Neutrophil (primary cell): ENCODE results near the gene SORCS2.

Experiments used
- H3K27ac ChIP-seq: fragments of 200-600 bp; sonication (generic); 2 replicates; pipeline ENCODE4 v1.5.1; 2016; ENCODE audit warnings: mild to moderate bottlenecking, moderate library complexity
- H3K27me3 ChIP-seq: fragments of 200-600 bp; sonication (generic); 2 replicates; pipeline ENCODE4 v1.6.0; 2016; ENCODE audit warnings: mild to moderate bottlenecking
- H3K36me3 ChIP-seq: fragments of 200-600 bp; sonication (generic); 2 replicates; pipeline ENCODE4 v1.5.1; 2017
- H3K4me1 ChIP-seq, 2 experiments: fragments of 200-600 bp in 1 of 2; sonication (generic) in 1 of 2; 1 replicate in 1 of 2; 2 replicates in 1 of 2; pipeline versions ENCODE4 v1.5.1 to v1.6.1; 2013 to 2016; ENCODE audit warnings: low read depth in 1 of 2, low read length in 1 of 2, mild to moderate bottlenecking in 1 of 2, moderate library complexity in 1 of 2; ENCODE audit not compliant: control insufficient read depth in 1 of 2, insufficient read depth in 1 of 2
- H3K4me3 ChIP-seq, 2 experiments: fragments of 200-600 bp in 1 of 2; sonication (generic) in 1 of 2; 1 replicate in 1 of 2; 2 replicates in 1 of 2; pipeline ENCODE4 v1.5.1; 2013 to 2016; ENCODE audit warnings: low read depth in 1 of 2, low read length in 1 of 2, mild to moderate bottlenecking in 1 of 2, moderate library complexity in 1 of 2
- H3K9me3 ChIP-seq: fragments of 200-600 bp; sonication (generic); 2 replicates; pipeline ENCODE4 v1.5.1; 2016
- TF ChIP-seq, protein P1 (sequence below): fragments of 200-600 bp; sonication (generic); IDR thresholded peaks from 2 replicates; pipeline ENCODE4 v1.5.1; 2016; ENCODE audit warnings: antibody characterized with exemption

Gene SORCS2

GRCh38 chr4:7522452-7523220 is 330.3 kb downstream of the SORCS2 start:
- no peak overlapping the region for H3K27ac ChIP-seq
- peaks cover 84% of the 10 kb centered on the region for H3K27me3 ChIP-seq
- H3K9me3 ChIP-seq: no peaks in the 10 kb centered on the region
- TF ChIP-seq, protein P1, sequence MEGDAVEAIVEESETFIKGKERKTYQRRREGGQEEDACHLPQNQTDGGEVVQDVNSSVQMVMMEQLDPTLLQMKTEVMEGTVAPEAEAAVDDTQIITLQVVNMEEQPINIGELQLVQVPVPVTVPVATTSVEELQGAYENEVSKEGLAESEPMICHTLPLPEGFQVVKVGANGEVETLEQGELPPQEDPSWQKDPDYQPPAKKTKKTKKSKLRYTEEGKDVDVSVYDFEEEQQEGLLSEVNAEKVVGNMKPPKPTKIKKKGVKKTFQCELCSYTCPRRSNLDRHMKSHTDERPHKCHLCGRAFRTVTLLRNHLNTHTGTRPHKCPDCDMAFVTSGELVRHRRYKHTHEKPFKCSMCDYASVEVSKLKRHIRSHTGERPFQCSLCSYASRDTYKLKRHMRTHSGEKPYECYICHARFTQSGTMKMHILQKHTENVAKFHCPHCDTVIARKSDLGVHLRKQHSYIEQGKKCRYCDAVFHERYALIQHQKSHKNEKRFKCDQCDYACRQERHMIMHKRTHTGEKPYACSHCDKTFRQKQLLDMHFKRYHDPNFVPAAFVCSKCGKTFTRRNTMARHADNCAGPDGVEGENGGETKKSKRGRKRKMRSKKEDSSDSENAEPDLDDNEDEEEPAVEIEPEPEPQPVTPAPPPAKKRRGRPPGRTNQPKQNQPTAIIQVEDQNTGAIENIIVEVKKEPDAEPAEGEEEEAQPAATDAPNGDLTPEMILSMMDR: no peak
- no peaks in the 10 kb centered on the region for H3K36me3 ChIP-seq
- H3K4me1 ChIP-seq: no peaks in the 10 kb centered on the region
- H3K4me3 ChIP-seq: no peak overlapping the region

- TF ChIP-seq, protein P1: no peak
- no peak overlapping the region for H3K4me3 ChIP-seq
- no peaks in the 10 kb centered on the region for H3K9me3 ChIP-seq
- H3K27me3 ChIP-seq: peaks cover 75% of the 10 kb centered on the region
- no peaks in the 10 kb centered on the region for H3K36me3 ChIP-seq
- H3K27ac ChIP-seq: no peak overlapping the region
- H3K4me1 ChIP-seq: no peaks in the 10 kb centered on the region
These were observed 331.2 kb downstream of the SORCS2 start for GRCh38 chr4:7523526-7523925.

- no peaks in the 10 kb centered on the region for H3K9me3 ChIP-seq
- H3K4me3 ChIP-seq: no peak overlapping the region
- no peak overlapping the region for H3K27ac ChIP-seq
- no peaks in the 10 kb centered on the region for H3K36me3 ChIP-seq
- H3K27me3 ChIP-seq: peaks cover 70% of the 10 kb centered on the region
- no peaks in the 10 kb centered on the region for H3K4me1 ChIP-seq
- TF ChIP-seq, protein P1: no peak
These were observed 331.8 kb downstream of the SORCS2 start for GRCh38 chr4:7524064-7524682.

GRCh38 chr4:7524843-7525242 is 332.5 kb downstream of the SORCS2 start:
- H3K36me3 ChIP-seq: no peaks in the 10 kb centered on the region
- H3K27ac ChIP-seq: no peak overlapping the region
- H3K4me1 ChIP-seq: no peaks in the 10 kb centered on the region
- TF ChIP-seq, protein P1: no peak
- H3K27me3 ChIP-seq: peaks cover 69% of the 10 kb centered on the region
- no peaks in the 10 kb centered on the region for H3K9me3 ChIP-seq
- H3K4me3 ChIP-seq: no peak overlapping the region

DNA sequence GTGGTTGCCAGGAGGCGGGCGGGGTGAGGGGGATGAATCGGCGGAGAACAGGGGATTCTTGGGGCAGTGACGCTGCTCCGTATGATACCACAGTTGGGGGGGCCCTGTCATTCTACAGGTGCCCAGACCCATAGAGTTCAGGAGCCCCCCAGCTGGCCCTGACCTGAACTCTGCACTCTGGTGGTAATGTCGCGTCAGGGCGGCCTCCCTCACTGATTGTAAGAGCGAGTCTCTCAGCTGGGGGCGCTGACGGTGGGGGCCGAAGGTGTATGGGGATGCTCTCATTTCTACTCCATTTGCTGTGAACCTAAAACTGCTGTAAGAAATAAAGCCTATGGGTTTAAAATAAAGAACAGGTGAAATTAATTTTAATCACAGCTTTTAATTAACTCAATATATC is 334.2 kb downstream of the SORCS2 start:
- Histone ChIP-seq H3K4me1 (no peaks in the 10 kb centered on the region), H3K9me3 (no peaks in the 10 kb centered on the region), H3K4me3 (no peak overlapping the region), H3K27ac (no peak overlapping the region), H3K27me3 (peaks cover 66% of the 10 kb centered on the region), H3K36me3 (no peaks in the 10 kb centered on the region)
- TF ChIP-seq, protein P1: no peak
